Bronchial epithelial cell (primary cell): ENCODE data around the gene RRP36. TPM values are rescaled to one million over a fixed set of nuclear protein-coding genes. Genes with fewer than 3 reads are reported as not detected.

ENCODE experiments used
- DNase-seq: peaks from one replicate; pipeline ENCODE4 v3.0.0-alpha.2; 2010; ENCODE audit warnings: low read depth
- FAIRE-seq: peaks from 2 replicates; lab custom pipeline; 2011; peaks lifted over from hg19 to GRCh38; lab: Jason Lieb, UNC
- H3K27me3 ChIP-seq: 2 replicates; pipeline ENCODE4 v1.5.1; 2011; ENCODE audit warnings: low read length; ENCODE audit not compliant: control insufficient read depth, insufficient read depth
- H3K36me3 ChIP-seq: 2 replicates; pipeline ENCODE4 v1.5.1; 2011; ENCODE audit warnings: low read length; ENCODE audit not compliant: control insufficient read depth, insufficient read depth
- H3K4me3 ChIP-seq: 2 replicates; pipeline ENCODE4 v1.5.1; 2011; ENCODE audit warnings: mild to moderate bottlenecking, low read depth, low read length, control low read depth
- CTCF ChIP-seq: IDR thresholded peaks from 2 replicates; pipeline ENCODE4 v1.5.1; 2011; ENCODE audit warnings: mild to moderate bottlenecking, moderate library complexity, low read length, control low read depth, inconsistent platforms; ENCODE audit not compliant: insufficient read depth, severe bottlenecking
- total RNA-seq: library from RNA; depleted of rRNA; stranded (reverse); fragments of >200 nt; gene quantifications from 2 replicates; pipeline ENCODE4 v1.2.1, GENCODE V29; 2014

The RRP36 gene
- total RNA-seq, 1 donor from 2014 or later, result 97.1 TPM

GRCh38 chr6:43029120-43029519, 7.7 kb downstream of the RRP36 start:
- no peak for TF ChIP-seq CTCF
- DNase-seq (no peak), FAIRE-seq (no peak)
- Histone ChIP-seq H3K36me3 (peaks cover 33% of the 10 kb centered on the region), H3K27me3 (no peaks in the 10 kb centered on the region), H3K4me3 (no peak overlapping the region)

DNA sequence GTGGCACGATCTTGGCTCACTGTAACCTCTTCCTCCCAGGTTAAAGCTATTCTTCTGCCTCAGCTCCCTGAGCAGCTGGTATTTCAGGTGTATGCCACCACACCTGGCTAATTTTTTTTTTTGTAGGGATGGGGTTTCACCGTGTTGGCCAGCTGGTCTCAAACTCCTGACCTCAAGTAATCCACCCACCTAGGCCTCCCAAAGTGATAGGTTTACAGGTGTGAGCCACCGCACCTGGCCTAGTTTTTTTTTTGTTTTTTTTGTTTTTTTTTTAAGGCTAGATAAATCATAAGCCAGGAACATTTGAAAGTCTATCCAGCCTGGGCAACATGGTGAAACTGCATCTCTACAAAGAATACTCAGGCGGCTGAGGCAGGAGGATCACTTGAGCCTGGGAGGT, 10.9 kb downstream of the RRP36 start:
- Histone ChIP-seq H3K27me3 (no peaks in the 10 kb centered on the region), H3K4me3 (no peak overlapping the region), H3K36me3 (peaks cover 18% of the 10 kb centered on the region)
- FAIRE-seq (no peak), DNase-seq (no peak)
- no peak for TF ChIP-seq CTCF

- Histone ChIP-seq H3K36me3 (peaks cover 18% of the 10 kb centered on the region), H3K27me3 (no peaks in the 10 kb centered on the region), H3K4me3 (no peak overlapping the region)
- TF ChIP-seq CTCF, result no peak
- FAIRE-seq, result no peak
- DNase-seq, result no peak
Measured at GRCh38 chr6:43033496-43034189, 12.2 kb downstream of the RRP36 start.

DNA sequence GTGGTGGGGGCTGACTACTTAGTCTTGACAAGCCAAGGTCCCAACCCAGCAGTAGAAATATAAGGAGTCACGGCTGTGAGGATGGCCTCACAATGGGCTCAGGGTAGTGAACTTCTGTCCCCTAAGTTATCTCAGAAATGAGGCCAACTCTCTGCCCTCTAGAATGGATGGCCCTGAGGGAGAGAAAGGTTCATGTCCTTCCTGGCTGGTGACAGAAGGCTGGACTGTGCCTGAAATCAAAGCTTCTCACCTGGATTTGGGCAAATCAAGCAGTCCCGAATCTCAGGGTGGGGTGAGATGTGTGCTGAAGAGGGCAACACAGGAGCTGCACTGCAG, 12.7 kb downstream of the RRP36 start:
- Histone ChIP-seq H3K4me3 (no peak overlapping the region), H3K36me3 (peaks cover 18% of the 10 kb centered on the region), H3K27me3 (no peaks in the 10 kb centered on the region)
- FAIRE-seq (no peak), DNase-seq (no peak)
- no peak for TF ChIP-seq CTCF

DNA sequence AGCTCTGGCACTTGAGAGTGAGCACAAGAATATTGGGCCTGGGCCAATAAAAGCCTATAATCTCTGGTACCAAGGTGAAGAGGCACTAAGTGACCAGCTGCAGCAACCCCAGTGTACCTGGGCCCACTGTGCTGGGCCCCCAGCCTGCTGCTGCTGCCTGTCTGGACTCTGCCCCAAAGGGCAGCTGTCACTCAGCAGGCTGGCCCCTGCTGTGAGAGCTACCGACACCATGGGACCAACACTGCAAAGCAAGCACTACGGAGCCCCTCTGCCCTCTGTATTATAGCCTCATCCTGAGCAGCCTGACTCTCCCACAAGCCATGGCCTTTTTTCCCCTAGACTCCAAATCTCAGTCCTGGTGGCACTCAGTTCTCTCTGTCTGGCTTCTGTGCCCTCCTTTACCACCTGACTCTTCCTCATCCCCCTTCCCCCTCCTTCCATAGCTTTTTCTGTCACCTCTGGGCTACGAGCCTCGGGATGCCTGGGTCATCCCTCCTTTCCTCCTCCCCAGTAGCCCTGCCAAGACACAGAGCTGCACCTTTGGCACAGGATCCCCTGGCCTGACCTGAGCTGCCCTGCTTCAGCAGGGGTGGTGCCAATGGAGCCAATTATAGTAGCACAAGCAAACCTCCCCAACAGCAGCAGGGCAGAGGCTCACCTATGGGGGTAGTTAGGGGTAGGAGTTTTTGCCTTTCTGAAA, 14.2 kb downstream of the RRP36 start:
- H3K4me3 ChIP-seq, result no peak overlapping the region
- DNase-seq (no peak), FAIRE-seq (no peak)
- H3K36me3 ChIP-seq, result peaks cover 19% of the 10 kb centered on the region
- no peaks in the 10 kb centered on the region for H3K27me3 ChIP-seq
- no peak for TF ChIP-seq CTCF

GRCh38 chr6:43036712-43037111, 15.3 kb downstream of the RRP36 start:
- FAIRE-seq, result no peak
- Histone ChIP-seq H3K27me3 (no peaks in the 10 kb centered on the region), H3K4me3 (no peak overlapping the region), H3K36me3 (peaks cover 22% of the 10 kb centered on the region)
- no peak for TF ChIP-seq CTCF
- DNase-seq, result no peak
